SK-N-SH treated with all-trans-retinoic acid at 6 μM for 48 hours (cell line): ENCODE results near the gene METTL5.

Experiments
- ATAC-seq: fragments of 200-7000 bp; cut with Tn5 transposase; 3 replicates; pipeline ENCODE4 v1.9.1; 2020; ENCODE audit warnings: mild to moderate bottlenecking, moderate library complexity
- ARNTL ChIP-seq: fragments of 450-650 bp; formaldehyde crosslinking; IDR thresholded peaks from 2 replicates; pipeline ENCODE4 v1.5.0; 2020; ENCODE audit warnings: low read depth, mild to moderate bottlenecking, moderate library complexity, borderline replicate concordance
- BACH2 ChIP-seq: fragments of 250-450 bp; sonication (Bioruptor Pico); IDR thresholded peaks from 2 replicates; pipeline ENCODE4 v1.9.0; 2021; ENCODE audit warnings: mild to moderate bottlenecking, borderline replicate concordance
- CSDC2 ChIP-seq: fragments of 250-450 bp; sonication (Bioruptor Pico); IDR thresholded peaks from 2 replicates; pipeline ENCODE4 v1.5.0; 2020; ENCODE audit warnings: mild to moderate bottlenecking, moderate library complexity
- CSRNP3 ChIP-seq: fragments of 250-450 bp; sonication (Bioruptor Pico); IDR thresholded peaks from 2 replicates; pipeline ENCODE4 v1.5.1; 2021; ENCODE audit warnings: mild to moderate bottlenecking, moderate library complexity
- ESRRG ChIP-seq: fragments of 250-450 bp; sonication (Bioruptor Pico); IDR thresholded peaks from 2 replicates; pipeline ENCODE4 v1.6.1; 2021; ENCODE audit warnings: mild to moderate bottlenecking
- GLIS3 ChIP-seq: fragments of 250-450 bp; sonication (Bioruptor Pico); IDR thresholded peaks from 2 replicates; pipeline ENCODE4 v1.5.0; 2020; ENCODE audit warnings: mild to moderate bottlenecking, moderate library complexity
- ISL1 ChIP-seq: fragments of 250-450 bp; sonication (Bioruptor Pico); IDR thresholded peaks from 2 replicates; pipeline ENCODE4 v2.1.2; 2022; ENCODE audit warnings: mild to moderate bottlenecking, moderate library complexity
- OSR1 ChIP-seq: fragments of 250-450 bp; sonication (Bioruptor Pico); IDR thresholded peaks from 2 replicates; pipeline ENCODE4 v1.8.0; 2022; ENCODE audit warnings: moderate library complexity, mild to moderate bottlenecking, inconsistent platforms
- PATZ1 ChIP-seq: fragments of 250-450 bp; sonication (Bioruptor Pico); IDR thresholded peaks from 2 replicates; pipeline ENCODE4 v1.8.0; 2020; ENCODE audit warnings: mild to moderate bottlenecking, moderate library complexity, borderline replicate concordance
- POU6F1 ChIP-seq: fragments of 250-450 bp; sonication (Bioruptor Pico); IDR thresholded peaks from 2 replicates; pipeline ENCODE4 v1.8.0; 2021; ENCODE audit warnings: low read depth, mild to moderate bottlenecking, moderate library complexity, borderline replicate concordance
- PPARA ChIP-seq: fragments of 250-450 bp; sonication (Bioruptor Pico); IDR thresholded peaks from 2 replicates; pipeline ENCODE4 v1.5.0; 2020; ENCODE audit warnings: mild to moderate bottlenecking, borderline replicate concordance
- RARB ChIP-seq: fragments of 250-450 bp; sonication (Bioruptor Pico); IDR thresholded peaks from 2 replicates; pipeline ENCODE4 v1.8.0; 2021; ENCODE audit warnings: mild to moderate bottlenecking, moderate library complexity
- SNAI2 ChIP-seq: fragments of 250-450 bp; sonication (Bioruptor Pico); IDR thresholded peaks from 2 replicates; pipeline ENCODE4 v1.5.0; 2020; ENCODE audit warnings: mild to moderate bottlenecking, moderate library complexity
- TCF4 ChIP-seq: fragments of 250-450 bp; sonication (Bioruptor Pico); IDR thresholded peaks from 2 replicates; pipeline ENCODE4 v1.8.0; 2021; ENCODE audit warnings: mild to moderate bottlenecking, moderate library complexity, borderline replicate concordance
- TOX ChIP-seq: fragments of 250-450 bp; sonication (Bioruptor Pico); IDR thresholded peaks from 2 replicates; pipeline ENCODE4 v1.8.0; 2021; ENCODE audit warnings: mild to moderate bottlenecking, moderate library complexity, borderline replicate concordance
- TSHZ2 ChIP-seq: fragments of 250-450 bp; sonication (Bioruptor Pico); IDR thresholded peaks from 2 replicates; pipeline ENCODE4 v1.5.0; 2020; ENCODE audit warnings: mild to moderate bottlenecking, moderate library complexity
- ZC3H10 ChIP-seq: fragments of 250-450 bp; sonication (Bioruptor Pico); IDR thresholded peaks from 2 replicates; pipeline ENCODE4 v1.5.1; 2021; ENCODE audit warnings: mild to moderate bottlenecking, moderate library complexity
- ZFP3 ChIP-seq: fragments of 250-450 bp; sonication (Bioruptor Pico); IDR thresholded peaks from 2 replicates; pipeline ENCODE4 v1.5.0; 2020; ENCODE audit warnings: mild to moderate bottlenecking, moderate library complexity
- ZFP30 ChIP-seq: fragments of 450-650 bp; formaldehyde crosslinking; IDR thresholded peaks from 2 replicates; pipeline ENCODE4 v1.5.0; 2022; ENCODE audit warnings: mild to moderate bottlenecking, moderate library complexity
- ZNF565 ChIP-seq: fragments of 450-650 bp; formaldehyde crosslinking; conservative IDR thresholded peaks from 2 replicates; pipeline ENCODE4 v1.5.0; 2020; ENCODE audit warnings: low read depth, mild to moderate bottlenecking, moderate library complexity
- ZNF70 ChIP-seq: fragments of 450-650 bp; formaldehyde crosslinking; IDR thresholded peaks from 2 replicates; pipeline ENCODE4 v1.5.0; 2020; ENCODE audit warnings: mild to moderate bottlenecking, moderate library complexity
- ZNF8 ChIP-seq: fragments of 450-650 bp; formaldehyde crosslinking; IDR thresholded peaks from 2 replicates; pipeline ENCODE4 v1.5.0; 2020; ENCODE audit warnings: mild to moderate bottlenecking, moderate library complexity

Gene METTL5

GRCh38 chr2:169862816-169863215, 38.1 kb upstream of the METTL5 start:
- TF ChIP-seq ARNTL (CRISPR knock-in tag) (no peak), ZFP30 (CRISPR knock-in tag) (no peak), CSDC2 (no peak), ZNF70 (CRISPR knock-in tag) (no peak), ZFP3 (CRISPR knock-in tag) (no peak), RARB (CRISPR knock-in tag) (no peak), TOX (no peak), ESRRG (no peak), ZNF8 (CRISPR knock-in tag) (no peak), TSHZ2 (CRISPR knock-in tag) (no peak), CSRNP3 (CRISPR knock-in tag) (no peak), SNAI2 (CRISPR knock-in tag) (no peak), PATZ1 (CRISPR knock-in tag) (no peak), POU6F1 (CRISPR knock-in tag) (no peak), TCF4 (CRISPR knock-in tag) (no peak), BACH2 (CRISPR knock-in tag) (no peak), ZNF565 (CRISPR knock-in tag) (no peak), ZC3H10 (no peak), GLIS3 (no peak), ISL1 (CRISPR knock-in tag) (no peak)
- no peak for ATAC-seq

- no peak for ATAC-seq
- TF ChIP-seq ISL1 (CRISPR knock-in tag) = no peak
- no peak for TF ChIP-seq GLIS3
- no peak for TF ChIP-seq SNAI2 (CRISPR knock-in tag)
- no peak for TF ChIP-seq ZNF70 (CRISPR knock-in tag)
- no peak for TF ChIP-seq TSHZ2 (CRISPR knock-in tag)
- TF ChIP-seq TCF4 (CRISPR knock-in tag) = no peak
- TF ChIP-seq ARNTL (CRISPR knock-in tag) = no peak
- no peak for TF ChIP-seq ZFP3 (CRISPR knock-in tag)
- TF ChIP-seq PPARA (CRISPR knock-in tag) = no peak
- no peak for TF ChIP-seq CSRNP3 (CRISPR knock-in tag)
- TF ChIP-seq OSR1 (CRISPR knock-in tag) = no peak
- TF ChIP-seq TOX = no peak
- no peak for TF ChIP-seq ZFP30 (CRISPR knock-in tag)
- no peak for TF ChIP-seq CSDC2
- TF ChIP-seq RARB (CRISPR knock-in tag) = no peak
- TF ChIP-seq ESRRG = no peak
- TF ChIP-seq ZNF565 (CRISPR knock-in tag) = no peak
- no peak for TF ChIP-seq BACH2 (CRISPR knock-in tag)
- TF ChIP-seq POU6F1 (CRISPR knock-in tag) = no peak
- no peak for TF ChIP-seq ZC3H10
These were observed 35.4 kb upstream of the METTL5 start for GRCh38 chr2:169860149-169860548.
